GM18951 (cell line): ENCODE data around the gene PAF1.

ENCODE experiments used
- POLR2A ChIP-seq: IDR thresholded peaks from 4 replicates; pipeline ENCODE4 v1.6.1; 2011; ENCODE audit warnings: mild to moderate bottlenecking; ENCODE audit not compliant: insufficient read length, insufficient read depth; ENCODE audit errors: extremely low read depth
- in situ Hi-C: fragments of 300-500 bp; cut with MboI; formaldehyde crosslinking; loops from one replicate; pipeline ENCODE4 v1.12.0; 2022; ENCODE audit warnings: low sequenced_read_pairs, mixed read lengths, inconsistent platforms; ENCODE audit not compliant: unreplicated experiment

PAF1 gene

GRCh38 chr19:39397360-39398296 lies 6.7 kb upstream of the PAF1 start:
- no peak for TF ChIP-seq POLR2A
- in situ Hi-C loops, result no loop called here

- no peak for TF ChIP-seq POLR2A
- in situ Hi-C loops, result no loop called here
Observed at GRCh38 chr19:39390451-39390750, 505 bp downstream of the PAF1 start.

- TF ChIP-seq POLR2A, result no peak
- in situ Hi-C loops, result no loop called here
Observed at GRCh38 chr19:39389631-39390414, 1.1 kb downstream of the PAF1 start.

GRCh38 chr19:39388657-39389056 lies 2.2 kb downstream of the PAF1 start:
- in situ Hi-C loops, result no loop called here
- no peak for TF ChIP-seq POLR2A

GRCh38 chr19:39386557-39386956 lies 4.3 kb downstream of the PAF1 start:
- in situ Hi-C loops, result no loop called here
- no peak for TF ChIP-seq POLR2A

GRCh38 chr19:39385629-39386411 lies 5.1 kb downstream of the PAF1 start:
- TF ChIP-seq POLR2A, result no peak
- in situ Hi-C loops, result no loop called here

- TF ChIP-seq POLR2A, result no peak
- in situ Hi-C loops, result no loop called here
Observed at GRCh38 chr19:39384839-39385568, 5.9 kb downstream of the PAF1 start.

GRCh38 chr19:39382991-39383828 lies 7.7 kb downstream of the PAF1 start:
- no peak for TF ChIP-seq POLR2A
- in situ Hi-C loops, result no loop called here

GRCh38 chr19:39381910-39382611 lies 8.8 kb downstream of the PAF1 start:
- TF ChIP-seq POLR2A, result no peak
- in situ Hi-C loops, result no loop called here

GRCh38 chr19:39380521-39381502 lies 10.1 kb downstream of the PAF1 start:
- no peak for TF ChIP-seq POLR2A
- in situ Hi-C loops, result no loop called here
